Erythroblast (primary cell): ENCODE results near the gene DDX54.

Experiments used
- GATA1 ChIP-seq: IDR thresholded peaks from 2 replicates; pipeline ENCODE4 v1.6.1; 2011; ENCODE audit warnings: low read depth, mild to moderate bottlenecking, control low read depth, low read length, moderate library complexity
- POLR2A ChIP-seq: IDR thresholded peaks from 2 replicates; pipeline ENCODE4 v1.6.1; 2011; ENCODE audit warnings: mild to moderate bottlenecking, low read length

GRCh38 chr12:113185180-113186032 is at the start of gene DDX54, which contains the start of gene RITA1:
- TF ChIP-seq POLR2A (peak; percentile 85), GATA1 (no peak)
